ENCODE data around the gene PXYLP1.
"Not testable (repeated sequence)": the region's sequence is repeated elsewhere in the genome, so short reads cannot be mapped to it uniquely, and the experiment has no call there.

The PXYLP1 gene

DNA sequence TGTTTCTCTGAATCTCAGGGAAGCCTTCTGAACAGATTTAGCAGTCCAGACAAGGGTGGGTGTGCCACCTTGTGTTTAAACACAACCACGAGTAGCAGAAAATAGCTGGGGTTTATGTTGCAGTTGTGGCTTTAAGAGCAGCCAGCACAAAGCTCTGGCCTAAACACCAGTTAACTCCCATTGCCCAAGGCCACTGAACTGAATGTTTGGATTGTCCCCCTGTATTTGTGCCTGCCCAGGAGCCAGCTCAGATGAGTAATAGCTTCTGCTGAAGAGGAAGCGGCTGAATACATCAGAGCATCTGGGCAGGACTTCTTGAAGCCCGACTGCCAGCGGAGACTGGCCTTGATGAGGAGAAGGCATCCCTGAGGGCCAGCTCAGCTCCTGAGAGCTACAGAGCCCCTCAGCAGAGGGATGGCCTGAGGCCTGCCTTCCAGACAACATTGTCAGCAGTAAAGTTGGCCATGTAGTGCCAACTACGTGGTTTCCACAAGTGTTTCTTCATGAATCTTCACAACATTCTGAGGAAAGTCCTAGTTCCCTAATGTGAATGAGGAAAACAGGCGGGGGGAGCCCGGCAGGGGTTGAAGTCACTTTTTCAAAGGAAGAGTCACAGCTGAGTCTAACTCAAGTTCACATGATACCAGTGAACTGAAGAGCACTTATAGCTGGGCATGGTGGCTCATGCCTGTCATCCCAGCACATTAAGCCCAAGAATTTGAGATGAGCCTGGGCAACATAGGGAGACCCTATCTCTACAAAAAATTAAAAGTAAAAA, 70.9 kb downstream of the PXYLP1 start:
- DNase-seq, result no peak

DNA sequence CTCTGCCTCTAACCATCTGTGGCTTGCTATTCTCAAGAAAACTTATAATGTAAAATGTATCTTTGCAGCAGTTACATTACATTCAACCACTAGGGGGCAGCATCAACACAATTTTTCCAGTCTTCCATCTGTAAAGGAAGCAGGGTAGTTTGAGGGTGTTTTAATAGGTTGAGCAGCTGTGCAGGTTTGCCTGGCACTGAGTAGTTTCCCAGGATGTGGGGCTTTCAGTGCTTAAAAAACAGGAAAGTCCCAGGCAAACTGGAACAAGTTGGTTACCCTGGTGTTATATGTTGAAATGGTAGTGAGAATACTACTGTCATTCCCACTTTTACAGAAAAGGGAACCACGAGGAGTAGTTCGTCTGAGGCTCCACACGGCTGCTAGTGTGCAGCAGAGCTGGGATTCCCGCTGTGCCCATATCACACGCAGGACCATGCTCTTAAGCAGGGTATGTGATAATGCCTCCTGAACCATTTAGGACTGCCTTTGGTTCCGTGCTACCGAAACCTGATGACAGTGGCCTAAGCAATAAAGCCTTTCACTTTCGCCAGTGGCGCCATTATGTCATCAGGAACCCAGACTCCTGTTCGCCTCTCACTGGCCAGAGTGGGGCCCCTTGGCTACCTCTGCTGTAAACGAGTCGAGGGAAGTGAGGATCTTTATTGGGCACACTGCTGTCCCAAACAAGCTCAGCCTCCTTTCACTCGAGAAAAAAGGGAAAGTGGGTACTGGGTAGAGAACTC, 72.0 kb downstream of the PXYLP1 start:
- DNase-seq, result no peak

DNA sequence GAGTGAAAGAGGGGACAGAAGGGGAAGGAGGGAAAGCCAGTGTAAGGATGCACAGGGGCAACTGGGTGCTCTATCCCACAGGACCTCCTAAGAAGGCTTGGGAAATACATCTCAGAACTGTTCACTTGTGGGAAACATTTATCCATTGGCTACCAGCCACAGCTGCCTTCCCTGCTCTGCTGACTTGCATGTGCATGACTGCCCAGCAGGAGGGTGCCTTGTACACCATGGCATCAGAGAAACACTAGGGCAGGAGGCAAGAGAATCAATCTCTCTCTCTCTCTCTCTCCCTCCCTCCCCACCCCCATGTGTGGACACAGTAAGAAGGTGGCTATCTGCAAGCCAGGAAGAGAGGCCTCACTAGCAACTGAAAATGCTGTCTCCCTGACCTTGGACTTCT, 73.8 kb downstream of the PXYLP1 start:
- DNase-seq, result no peak

DNA sequence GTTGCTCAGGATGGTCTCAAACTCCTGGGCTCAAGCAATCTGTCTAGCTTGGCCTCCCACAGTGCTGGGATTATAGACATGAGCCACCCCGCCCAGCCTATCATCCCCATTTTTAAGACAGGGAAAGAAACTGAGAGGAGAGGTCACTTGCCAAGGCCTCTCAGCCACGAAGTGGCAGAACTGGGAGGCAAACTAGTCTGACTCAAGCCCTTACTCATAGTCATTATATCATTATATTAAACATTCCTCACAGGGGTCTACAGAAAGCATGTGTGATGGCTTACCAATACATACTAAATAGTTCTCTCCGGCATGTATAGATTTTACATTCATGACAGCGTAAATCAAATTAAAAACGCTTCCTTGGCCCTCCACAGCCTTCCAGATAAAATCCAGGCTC, 74.7 kb downstream of the PXYLP1 start:
- no peak for DNase-seq

DNA sequence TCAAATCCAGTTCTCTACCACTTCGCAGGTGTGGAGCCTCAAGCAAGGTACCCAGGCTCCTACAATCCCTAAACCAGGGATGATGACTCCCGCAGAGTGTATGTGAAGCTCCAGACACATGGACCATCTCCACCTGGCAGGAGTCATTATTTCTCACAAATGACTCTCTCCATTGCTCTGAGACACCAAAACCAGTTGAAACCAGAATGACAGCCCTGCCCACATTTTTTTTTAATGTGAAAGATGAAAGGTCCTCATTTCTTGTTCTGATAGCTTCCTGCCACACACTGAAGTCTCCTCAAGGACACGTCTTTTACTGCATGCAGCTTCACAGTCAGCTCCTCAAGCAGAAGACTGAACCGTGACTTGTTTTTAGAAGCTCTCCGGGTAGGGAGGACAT, 75.3 kb downstream of the PXYLP1 start:
- DNase-seq, result no peak

DNA sequence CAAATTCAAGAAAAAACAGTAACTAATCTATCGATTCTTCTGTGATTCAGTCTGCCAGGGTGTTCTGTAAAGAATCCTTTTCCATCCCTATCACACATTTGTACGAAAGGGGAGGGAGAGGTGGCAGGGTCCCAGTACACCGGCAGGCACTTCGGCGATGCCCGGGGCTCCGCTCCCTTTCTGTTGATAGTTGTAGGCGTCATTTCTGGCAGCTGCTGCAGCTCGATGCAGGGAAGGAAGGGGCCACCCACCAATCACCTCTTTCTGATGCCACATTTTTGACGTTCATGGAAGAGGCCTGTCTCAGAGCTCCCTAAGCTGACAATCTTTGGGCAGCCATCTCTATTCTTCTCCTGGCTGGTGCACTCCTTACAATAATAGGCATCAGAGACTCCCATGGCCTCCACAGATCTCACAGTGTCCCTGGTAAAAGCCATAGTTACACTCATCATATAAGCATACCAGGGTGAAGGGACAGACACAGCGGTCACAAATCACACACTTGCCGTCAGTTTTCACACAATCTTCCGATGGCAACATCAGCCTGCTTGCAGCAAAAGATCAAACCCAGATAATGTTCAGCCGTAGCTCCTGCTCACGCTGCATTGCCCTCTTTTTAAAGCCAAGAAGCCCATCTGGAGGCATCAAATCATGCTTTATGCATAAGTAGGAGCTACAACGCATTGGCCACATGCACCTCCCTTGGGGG, 75.9 kb downstream of the PXYLP1 start:
- DNase-seq, result no peak

DNA sequence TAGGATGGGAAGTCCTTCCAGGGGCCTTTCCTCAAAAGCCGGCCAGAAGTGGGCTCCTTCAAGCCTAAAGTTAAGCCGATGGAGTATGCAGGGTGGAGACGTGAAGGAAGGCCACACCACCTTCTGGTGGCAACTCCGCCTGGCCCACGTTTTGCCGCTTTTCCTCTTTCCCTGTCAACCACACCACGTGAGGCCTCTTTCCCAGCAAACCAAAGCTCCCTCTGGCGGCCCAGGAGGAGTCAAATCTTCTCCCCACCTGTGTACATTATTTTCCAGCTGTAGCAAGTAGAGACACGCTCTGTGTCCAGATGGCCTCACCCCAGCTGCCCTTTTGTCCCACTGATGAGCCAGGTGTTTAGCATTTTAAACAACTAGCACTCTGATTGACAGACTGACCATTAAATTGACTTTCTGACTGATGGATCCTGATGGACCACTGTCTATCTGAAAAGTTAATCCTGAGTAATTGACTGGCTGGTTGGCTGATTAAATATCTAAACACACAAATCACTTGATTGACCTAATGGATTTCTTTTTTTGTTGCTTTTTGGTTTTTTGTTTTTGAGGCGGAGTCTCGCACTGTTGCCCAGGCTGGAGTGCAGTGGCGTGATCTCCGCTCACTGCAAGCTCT, 77.1 kb downstream of the PXYLP1 start:
- no peak for DNase-seq

DNA sequence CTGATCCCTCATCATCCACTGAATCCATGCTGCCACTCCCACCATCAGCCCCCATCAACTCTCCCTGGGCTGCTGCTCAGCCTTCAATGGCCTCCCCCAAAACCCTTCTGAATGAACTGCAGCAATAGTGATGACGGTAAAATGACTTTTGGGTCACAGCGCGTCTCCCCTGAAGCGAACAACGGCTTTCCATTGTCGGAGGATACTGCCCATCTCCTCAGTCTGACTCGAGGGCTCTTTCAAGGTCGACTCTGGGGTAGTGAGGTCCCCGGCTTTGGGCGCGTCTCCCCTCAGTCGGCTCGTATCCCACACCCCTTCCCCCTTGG, 79.5 kb downstream of the PXYLP1 start:
- DNase-seq, result no peak

DNA sequence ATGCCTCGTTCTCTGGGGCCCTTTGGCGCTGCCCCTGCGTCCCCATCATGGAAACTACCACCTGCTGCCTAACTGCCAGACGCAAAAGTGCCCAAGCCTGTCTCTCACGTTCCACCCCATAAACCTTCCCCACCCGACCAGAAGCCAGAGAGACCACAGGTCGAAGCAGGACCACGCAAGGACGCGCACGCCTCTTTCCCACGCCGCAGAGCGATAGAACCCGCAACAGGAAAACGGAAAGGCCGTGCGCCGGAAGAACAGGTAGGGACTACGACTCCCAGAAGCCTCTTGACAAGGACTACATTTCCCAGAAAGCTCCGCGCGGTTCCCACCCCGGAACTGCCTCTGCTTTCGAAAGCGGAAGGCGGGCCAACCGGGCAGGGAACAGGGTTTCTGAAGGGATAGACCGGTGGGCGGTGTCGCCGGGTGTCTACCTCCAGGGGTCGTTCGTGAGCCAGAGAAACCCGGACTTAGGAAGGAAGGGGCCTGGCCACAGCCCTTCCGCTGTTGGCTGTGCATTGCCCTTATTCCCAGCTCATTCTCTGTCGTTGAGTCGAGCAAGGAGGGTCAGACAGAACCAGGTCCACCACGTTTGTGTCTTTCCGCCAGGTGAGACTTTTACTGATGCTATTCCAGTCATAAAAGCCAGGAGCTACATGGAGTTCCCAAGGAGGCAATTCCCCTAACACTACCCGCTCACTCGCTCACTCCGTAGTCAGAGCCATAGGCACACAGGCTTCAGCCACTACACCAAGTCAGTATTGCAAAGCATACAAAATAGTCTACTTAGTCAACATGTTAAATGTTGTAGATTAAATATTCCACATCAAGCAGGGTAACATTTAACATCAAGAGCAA, 80.1 kb downstream of the PXYLP1 start:
- peak; percentile 96 for DNase-seq

DNA sequence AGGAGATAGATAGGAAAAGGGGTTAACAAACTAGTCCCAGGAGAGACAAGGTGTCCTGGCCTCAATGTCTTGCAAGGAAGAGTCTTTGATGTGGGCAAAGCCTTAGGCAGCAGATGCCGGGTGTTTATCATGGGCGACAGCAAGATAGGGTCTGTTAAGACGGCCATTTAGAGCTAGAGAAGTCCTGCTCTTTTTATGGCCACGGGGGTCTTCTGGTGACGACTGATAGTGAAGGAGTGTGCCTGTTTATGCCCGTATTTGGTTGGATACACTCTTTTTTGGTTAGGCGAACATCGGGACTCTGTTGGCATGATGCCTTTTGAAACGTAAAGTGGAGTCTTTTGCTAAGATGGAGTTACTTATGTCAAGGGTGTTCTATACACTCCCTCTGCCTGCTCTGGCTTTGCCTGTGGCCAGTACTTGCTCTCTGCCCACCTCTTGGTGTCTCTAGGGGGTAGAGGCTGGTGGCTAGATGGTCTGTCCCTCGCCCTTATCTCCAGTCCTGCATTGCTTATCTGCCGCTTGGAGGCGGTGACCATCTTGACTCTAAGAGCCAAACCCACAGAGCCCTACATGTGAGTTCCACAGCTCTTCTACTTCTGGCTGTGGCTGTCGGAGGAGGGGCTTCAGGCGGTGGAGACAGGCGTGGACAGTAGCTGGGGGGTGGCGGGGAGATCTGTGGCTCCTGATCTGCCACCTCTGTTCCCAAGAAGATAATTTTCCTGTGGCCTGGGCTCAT, 80.9 kb downstream of the PXYLP1 start:
- no peak for DNase-seq

DNA sequence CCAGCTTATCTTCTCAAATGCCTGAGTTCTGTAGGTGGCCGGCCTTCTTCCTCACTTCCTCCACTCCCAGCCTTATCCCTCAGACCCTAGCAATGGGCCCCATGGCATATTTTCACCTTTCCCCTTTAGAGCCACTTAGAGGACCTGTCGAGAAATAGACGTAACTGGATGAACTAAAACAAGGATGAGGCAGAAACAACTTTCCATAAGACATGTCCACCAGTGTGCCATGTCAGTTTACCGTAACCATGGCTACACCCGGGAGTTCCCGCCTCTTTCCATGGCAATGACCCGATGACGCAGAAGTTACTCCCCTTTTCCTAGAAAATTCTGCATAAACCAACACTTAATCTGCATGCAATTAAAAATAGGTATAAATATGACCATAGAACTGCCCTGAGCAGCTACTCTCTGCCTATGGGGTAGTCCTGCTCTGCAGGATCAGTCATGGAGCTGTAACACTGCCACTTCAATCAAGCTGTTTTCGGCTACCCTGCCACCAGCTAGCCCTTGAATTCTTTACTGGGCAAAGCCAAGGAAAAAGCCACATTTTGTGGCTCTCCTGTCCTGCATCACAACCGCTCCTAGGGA, 81.6 kb downstream of the PXYLP1 start:
- DNase-seq, result no peak

DNA sequence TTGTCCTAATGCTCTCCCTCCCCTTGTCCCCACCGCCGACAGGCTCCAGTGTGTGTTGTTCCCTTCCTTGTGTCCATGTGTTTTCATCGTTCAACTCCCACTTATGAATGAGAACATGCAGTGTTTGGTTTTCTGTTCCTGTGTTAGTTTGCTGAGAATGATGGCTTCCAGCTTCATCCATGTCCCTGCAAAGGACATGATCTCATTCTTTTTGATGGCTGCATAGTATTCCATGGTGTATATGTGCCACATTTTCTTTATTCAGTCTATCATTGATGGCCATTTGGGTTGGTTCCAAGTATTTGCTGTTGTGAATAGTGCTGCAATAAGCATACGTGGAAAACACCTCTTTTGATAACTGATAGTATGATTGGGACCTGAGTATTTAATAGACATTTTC, 82.8 kb downstream of the PXYLP1 start:
- not testable (repeated sequence) for DNase-seq

DNA sequence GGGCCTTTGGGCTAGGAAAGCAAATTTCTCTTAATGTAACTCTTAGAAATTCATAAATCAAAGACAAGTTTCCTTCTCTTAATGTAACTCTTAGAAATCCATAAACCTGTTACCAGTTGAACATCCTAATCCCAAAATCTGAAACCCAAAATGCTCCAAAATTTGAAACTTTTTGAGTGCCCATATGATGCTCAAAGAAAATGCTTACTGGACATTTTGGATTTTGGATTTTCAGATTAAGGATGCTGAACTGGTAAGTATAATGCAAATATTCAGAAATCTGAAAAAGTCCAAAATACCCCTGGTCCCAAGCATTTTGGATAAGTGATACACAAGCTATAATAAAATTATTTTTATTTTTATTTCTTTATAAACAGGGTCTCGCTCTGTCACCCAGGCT, 85.2 kb downstream of the PXYLP1 start:
- no peak for DNase-seq

DNA sequence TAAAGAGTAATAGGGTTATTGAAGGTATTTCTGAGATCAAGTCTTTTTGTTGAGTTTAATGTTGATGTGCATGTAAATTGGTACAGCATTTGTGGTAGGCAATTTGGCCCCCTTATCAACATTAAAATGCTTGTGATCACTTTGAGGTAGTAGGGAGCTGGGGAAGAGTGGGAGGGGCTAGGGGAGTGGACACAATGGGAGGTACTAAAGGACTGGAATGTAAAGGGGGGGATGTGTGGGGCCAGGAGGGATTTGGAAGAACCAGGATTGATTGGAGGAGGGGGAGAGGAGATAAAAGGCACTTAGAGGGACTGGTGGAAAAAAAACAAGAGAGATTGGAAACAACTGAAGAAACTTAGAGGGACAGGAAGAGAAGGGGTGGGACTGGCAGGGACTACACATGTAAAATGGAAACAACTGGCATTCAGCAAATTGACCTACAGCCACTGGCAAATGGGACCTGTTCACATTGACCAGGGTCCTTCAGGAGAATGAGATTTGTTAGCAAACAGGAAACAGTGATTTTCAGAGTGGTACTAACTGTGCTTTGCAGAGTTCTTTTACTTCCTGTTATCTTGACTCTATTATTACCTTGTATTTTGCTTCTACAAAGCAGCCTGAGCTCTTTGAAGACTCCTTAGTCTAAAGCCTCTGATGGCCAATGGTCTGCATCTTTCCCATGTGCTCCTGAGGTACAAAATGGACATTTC, 88.9 kb downstream of the PXYLP1 start:
- no peak for DNase-seq

DNA sequence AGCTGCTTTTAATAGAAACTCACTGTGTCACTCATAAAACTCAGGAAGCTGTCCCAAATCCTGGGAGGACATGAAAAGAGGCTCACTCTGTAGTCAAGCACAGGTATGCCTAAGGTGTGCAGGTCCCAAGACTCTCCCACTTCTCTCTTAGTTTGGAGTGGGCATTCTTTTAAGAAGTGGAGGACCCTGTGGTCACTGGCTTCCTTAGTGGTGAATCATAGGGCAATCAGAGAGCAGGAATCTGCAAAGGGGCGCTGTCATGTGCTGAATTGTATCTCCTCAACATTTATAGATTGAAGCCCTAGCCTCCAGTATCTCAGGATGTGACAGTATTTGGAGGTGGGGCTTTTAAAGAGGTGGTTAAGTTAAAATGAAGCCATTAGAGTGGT, 89.5 kb downstream of the PXYLP1 start:
- no peak for DNase-seq

DNA sequence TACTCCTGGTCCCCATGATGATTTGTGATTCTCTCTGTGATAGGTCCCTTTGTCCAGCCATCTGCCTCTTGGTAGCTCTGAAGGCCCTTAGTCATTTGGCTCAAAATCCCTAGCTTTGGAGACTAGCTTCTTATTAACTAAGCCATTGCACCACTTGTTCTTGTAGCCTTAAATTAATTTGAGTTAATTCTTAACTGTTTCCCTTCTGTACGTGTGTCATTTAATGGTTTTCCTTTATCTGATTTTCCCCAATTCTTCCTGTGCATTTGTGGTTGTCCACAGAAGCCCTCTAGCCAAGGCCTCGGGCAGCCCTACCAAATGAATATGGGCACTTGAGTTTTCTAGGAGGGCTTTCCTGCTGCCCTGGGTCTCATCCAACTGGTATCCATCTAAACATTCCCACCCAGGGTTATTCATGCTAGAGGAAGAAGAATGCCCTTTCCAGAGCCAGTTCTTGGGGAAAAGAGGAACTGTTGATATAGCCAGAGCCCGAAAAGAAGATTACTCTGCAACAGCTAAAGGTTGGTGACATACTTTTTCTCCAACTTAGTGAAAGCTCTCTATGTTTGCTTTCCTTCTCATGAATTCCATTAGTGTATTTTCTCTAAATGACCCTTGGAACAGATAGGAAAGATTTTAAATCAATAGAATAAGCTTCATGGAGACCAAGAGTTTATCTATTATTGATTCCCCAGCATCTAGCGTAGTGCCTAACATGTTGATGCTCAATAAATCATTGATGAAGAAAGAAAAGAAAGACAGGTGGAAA, 92.5 kb downstream of the PXYLP1 start:
- no peak for DNase-seq

DNA sequence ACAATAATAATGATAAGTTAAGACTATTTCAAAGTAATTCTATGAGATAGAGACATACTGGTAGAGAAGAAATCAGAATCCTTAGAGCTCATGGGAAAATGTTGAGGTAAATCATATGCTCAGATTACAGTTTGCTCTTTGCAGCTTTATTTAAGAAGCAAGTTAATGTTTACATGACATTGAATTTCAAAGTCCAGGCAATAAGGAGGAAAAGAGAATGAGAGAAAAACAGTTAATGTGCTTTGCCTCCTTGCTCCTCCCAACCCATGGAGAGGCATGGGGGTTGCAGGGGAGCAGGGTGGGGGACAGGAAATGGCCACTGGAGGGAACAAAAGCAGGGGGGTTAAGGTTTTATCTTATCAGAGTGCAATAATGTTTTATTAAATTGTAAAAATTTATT, 94.5 kb downstream of the PXYLP1 start:
- DNase-seq, result no peak

DNA sequence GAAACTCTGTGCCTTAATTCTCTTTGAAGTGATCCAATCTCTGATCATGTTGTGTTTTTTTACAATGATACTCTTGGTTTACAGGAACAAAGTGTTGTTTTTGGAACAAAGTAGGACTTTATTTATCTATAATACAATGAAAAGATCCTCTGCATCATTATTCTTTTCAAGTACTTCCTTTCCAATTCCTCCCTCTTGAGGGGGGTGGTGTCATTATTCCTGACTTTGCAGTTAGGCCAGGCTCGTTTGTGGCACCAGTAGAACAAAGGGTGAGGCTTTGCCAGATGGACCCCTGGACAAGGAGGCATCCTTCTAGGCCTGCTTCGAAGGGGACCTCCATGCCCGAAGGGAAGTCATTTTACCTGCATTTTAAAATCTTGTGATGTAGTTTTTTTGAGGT, 95.0 kb downstream of the PXYLP1 start:
- DNase-seq, result no peak

DNA sequence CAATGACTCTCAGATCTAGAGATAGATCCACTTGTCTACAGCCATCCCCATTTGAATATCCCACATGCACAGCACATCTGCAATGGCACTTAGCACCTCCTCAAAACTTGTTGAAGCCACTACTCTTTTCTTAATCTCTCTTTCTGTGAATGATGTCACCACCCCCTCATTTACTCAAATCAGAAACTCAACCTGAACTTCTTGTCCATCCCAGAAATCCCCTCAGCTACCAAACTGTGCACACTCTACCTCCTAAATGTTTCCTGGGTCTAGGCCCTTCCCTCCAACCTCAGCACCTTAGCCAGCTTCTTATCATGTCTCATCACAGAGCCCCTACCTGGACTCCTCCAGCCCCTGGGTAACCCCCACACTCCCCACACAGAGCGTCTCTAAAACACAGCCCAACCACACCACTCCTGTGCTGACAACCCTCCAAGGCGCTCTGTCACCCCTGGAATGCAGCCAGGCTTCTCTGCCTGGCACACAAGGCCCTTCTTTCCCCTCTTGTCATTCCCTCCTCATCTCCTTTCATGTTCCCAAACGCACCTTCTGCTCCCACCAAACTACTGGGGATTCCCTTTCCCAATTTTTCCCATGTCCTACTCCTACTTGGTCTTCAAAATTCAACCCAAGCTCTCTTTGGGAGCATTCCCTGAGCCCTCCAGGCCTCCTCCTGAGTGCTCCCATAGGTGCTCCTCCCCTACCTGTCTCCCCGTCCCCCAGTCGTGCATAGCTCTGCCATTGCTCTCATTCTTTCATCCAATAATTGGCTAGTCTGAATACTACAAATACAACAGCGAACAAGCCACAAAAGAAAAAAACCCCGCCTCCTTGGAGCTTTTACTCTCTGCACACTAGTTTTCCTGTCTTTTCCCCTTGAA, 96.9 kb downstream of the PXYLP1 start:
- no peak for DNase-seq
